NCI-H2081 treated with DMSO at 0.1 percent for 48 hours (cell line): ENCODE measurements around the gene HNRNPU.

ENCODE experiments used
- DNase-seq: peaks from one replicate; lab custom pipeline; 2025; lab: John Stamatoyannopoulos, UW

The HNRNPU gene

GRCh38 chr1:244802556-244803239 is 61.6 kb downstream of the HNRNPU start:
- DNase-seq: no peak

GRCh38 chr1:244802041-244802440 is 62.3 kb downstream of the HNRNPU start:
- no peak for DNase-seq

GRCh38 chr1:244801246-244801645 is 63.1 kb downstream of the HNRNPU start:
- DNase-seq: no peak

GRCh38 chr1:244800821-244801220 is 63.5 kb downstream of the HNRNPU start:
- DNase-seq: no peak
